ENCODE measurements around the gene PMFBP1.

The PMFBP1 gene

GRCh38 chr16:72202014-72202413 lies 30.1 kb upstream of the PMFBP1 start:
- H3K4me1 ChIP-seq (ENCODE audit: control insufficient read depth, insufficient read depth, low read length), result peaks cover 18% of the 10 kb centered on the region
- no peaks in the 10 kb centered on the region for H3K36me3 ChIP-seq (ENCODE audit: control insufficient read depth, insufficient read depth, low read length)
- no peaks in the 10 kb centered on the region for H3K27me3 ChIP-seq (ENCODE audit: control insufficient read depth, insufficient read depth, low read length)
- H3K9ac ChIP-seq (ENCODE audit: low read length), result no peak overlapping the region
- no peak overlapping the region for H3K4me3 ChIP-seq (ENCODE audit: low read length)
- H3K9me3 ChIP-seq (ENCODE audit: control insufficient read depth, low read length), result no peaks in the 10 kb centered on the region

- H3K9me3 ChIP-seq (ENCODE audit: control insufficient read depth, low read length), result no peaks in the 10 kb centered on the region
- peaks cover 18% of the 10 kb centered on the region for H3K4me1 ChIP-seq (ENCODE audit: control insufficient read depth, insufficient read depth, low read length)
- H3K27me3 ChIP-seq (ENCODE audit: control insufficient read depth, insufficient read depth, low read length), result no peaks in the 10 kb centered on the region
- no peaks in the 10 kb centered on the region for H3K36me3 ChIP-seq (ENCODE audit: control insufficient read depth, insufficient read depth, low read length)
- no peak overlapping the region for H3K9ac ChIP-seq (ENCODE audit: low read length)
- H3K4me3 ChIP-seq (ENCODE audit: low read length), result no peak overlapping the region
Observed at GRCh38 chr16:72201387-72201786, 29.4 kb upstream of the PMFBP1 start.

- no peaks in the 10 kb centered on the region for H3K9me3 ChIP-seq (ENCODE audit: control insufficient read depth, low read length)
- no peak overlapping the region for H3K9ac ChIP-seq (ENCODE audit: low read length)
Observed at GRCh38 chr16:72199761-72200337, 27.9 kb upstream of the PMFBP1 start.

GRCh38 chr16:72198771-72199201 lies 26.8 kb upstream of the PMFBP1 start:
- Histone ChIP-seq H3K4me1 (ENCODE audit: control insufficient read depth, insufficient read depth, low read length) (peaks cover 16% of the 10 kb centered on the region), H3K27me3 (ENCODE audit: control insufficient read depth, insufficient read depth, low read length) (no peaks in the 10 kb centered on the region), H3K36me3 (ENCODE audit: control insufficient read depth, insufficient read depth, low read length) (no peaks in the 10 kb centered on the region), H3K9ac (ENCODE audit: low read length) (no peak overlapping the region), H3K4me3 (ENCODE audit: low read length) (no peak overlapping the region), H3K9me3 (ENCODE audit: control insufficient read depth, low read length) (no peaks in the 10 kb centered on the region)

More at GRCh38 chr16:72199761-72200337, 27.9 kb upstream of the PMFBP1 start:
- H3K4me3 ChIP-seq (ENCODE audit: low read length), result no peak overlapping the region
- H3K36me3 ChIP-seq (ENCODE audit: control insufficient read depth, insufficient read depth, low read length), result no peaks in the 10 kb centered on the region
- H3K27me3 ChIP-seq (ENCODE audit: control insufficient read depth, insufficient read depth, low read length), result no peaks in the 10 kb centered on the region
- H3K4me1 ChIP-seq (ENCODE audit: control insufficient read depth, insufficient read depth, low read length), result peaks cover 18% of the 10 kb centered on the region

GRCh38 chr16:72198021-72198711 lies 26.2 kb upstream of the PMFBP1 start:
- peaks cover 10% of the 10 kb centered on the region for H3K4me1 ChIP-seq (ENCODE audit: control insufficient read depth, insufficient read depth, low read length)
- no peak overlapping the region for H3K9ac ChIP-seq (ENCODE audit: low read length)
- H3K27me3 ChIP-seq (ENCODE audit: control insufficient read depth, insufficient read depth, low read length), result no peaks in the 10 kb centered on the region
- no peak overlapping the region for H3K4me3 ChIP-seq (ENCODE audit: low read length)
- H3K36me3 ChIP-seq (ENCODE audit: control insufficient read depth, insufficient read depth, low read length), result no peaks in the 10 kb centered on the region
- H3K9me3 ChIP-seq (ENCODE audit: control insufficient read depth, low read length), result no peaks in the 10 kb centered on the region

- H3K4me3 ChIP-seq (ENCODE audit: low read length), result no peak overlapping the region
- H3K4me1 ChIP-seq (ENCODE audit: control insufficient read depth, insufficient read depth, low read length), result peaks cover 4% of the 10 kb centered on the region
- no peaks in the 10 kb centered on the region for H3K9me3 ChIP-seq (ENCODE audit: control insufficient read depth, low read length)
- H3K36me3 ChIP-seq (ENCODE audit: control insufficient read depth, insufficient read depth, low read length), result no peaks in the 10 kb centered on the region
- no peak overlapping the region for H3K9ac ChIP-seq (ENCODE audit: low read length)
- no peaks in the 10 kb centered on the region for H3K27me3 ChIP-seq (ENCODE audit: control insufficient read depth, insufficient read depth, low read length)
Observed at GRCh38 chr16:72197545-72197944, 25.6 kb upstream of the PMFBP1 start.

GRCh38 chr16:72195609-72196008 lies 23.7 kb upstream of the PMFBP1 start:
- Histone ChIP-seq H3K36me3 (ENCODE audit: control insufficient read depth, insufficient read depth, low read length) (no peaks in the 10 kb centered on the region), H3K9ac (ENCODE audit: low read length) (no peak overlapping the region), H3K4me3 (ENCODE audit: low read length) (no peak overlapping the region), H3K9me3 (ENCODE audit: control insufficient read depth, low read length) (no peaks in the 10 kb centered on the region), H3K4me1 (ENCODE audit: control insufficient read depth, insufficient read depth, low read length) (no peaks in the 10 kb centered on the region), H3K27me3 (ENCODE audit: control insufficient read depth, insufficient read depth, low read length) (no peaks in the 10 kb centered on the region)

- Histone ChIP-seq H3K4me1 (ENCODE audit: control insufficient read depth, insufficient read depth, low read length) (no peaks in the 10 kb centered on the region), H3K36me3 (ENCODE audit: control insufficient read depth, insufficient read depth, low read length) (no peaks in the 10 kb centered on the region), H3K4me3 (ENCODE audit: low read length) (no peak overlapping the region)
Observed at GRCh38 chr16:72191551-72191950, 19.6 kb upstream of the PMFBP1 start.

GRCh38 chr16:72189865-72190371 lies 18.0 kb upstream of the PMFBP1 start:
- no peaks in the 10 kb centered on the region for H3K9me3 ChIP-seq (ENCODE audit: control insufficient read depth, low read length)
- H3K4me3 ChIP-seq (ENCODE audit: low read length), result no peak overlapping the region
- no peaks in the 10 kb centered on the region for H3K36me3 ChIP-seq (ENCODE audit: control insufficient read depth, insufficient read depth, low read length)
- H3K9ac ChIP-seq (ENCODE audit: low read length), result no peak overlapping the region
- no peaks in the 10 kb centered on the region for H3K4me1 ChIP-seq (ENCODE audit: control insufficient read depth, insufficient read depth, low read length)
- H3K27me3 ChIP-seq (ENCODE audit: control insufficient read depth, insufficient read depth, low read length), result no peaks in the 10 kb centered on the region

More at GRCh38 chr16:72191551-72191950, 19.6 kb upstream of the PMFBP1 start:
- H3K9me3 ChIP-seq (ENCODE audit: control insufficient read depth, low read length), result no peaks in the 10 kb centered on the region
- H3K27me3 ChIP-seq (ENCODE audit: control insufficient read depth, insufficient read depth, low read length), result no peaks in the 10 kb centered on the region
- no peak overlapping the region for H3K9ac ChIP-seq (ENCODE audit: low read length)

- H3K4me3 ChIP-seq (ENCODE audit: low read length), result no peak overlapping the region
- no peak overlapping the region for H3K9ac ChIP-seq (ENCODE audit: low read length)
- no peaks in the 10 kb centered on the region for H3K27me3 ChIP-seq (ENCODE audit: control insufficient read depth, insufficient read depth, low read length)
- H3K4me1 ChIP-seq (ENCODE audit: control insufficient read depth, insufficient read depth, low read length), result no peaks in the 10 kb centered on the region
- no peaks in the 10 kb centered on the region for H3K36me3 ChIP-seq (ENCODE audit: control insufficient read depth, insufficient read depth, low read length)
- H3K9me3 ChIP-seq (ENCODE audit: control insufficient read depth, low read length), result no peaks in the 10 kb centered on the region
Observed at GRCh38 chr16:72188541-72188940, 16.6 kb upstream of the PMFBP1 start.

- Histone ChIP-seq H3K9me3 (ENCODE audit: control insufficient read depth, low read length) (no peaks in the 10 kb centered on the region), H3K4me3 (ENCODE audit: low read length) (no peak overlapping the region), H3K27me3 (ENCODE audit: control insufficient read depth, insufficient read depth, low read length) (no peaks in the 10 kb centered on the region), H3K4me1 (ENCODE audit: control insufficient read depth, insufficient read depth, low read length) (no peaks in the 10 kb centered on the region), H3K9ac (ENCODE audit: low read length) (no peak overlapping the region), H3K36me3 (ENCODE audit: control insufficient read depth, insufficient read depth, low read length) (no peaks in the 10 kb centered on the region)
Observed at GRCh38 chr16:72187551-72187950, 15.6 kb upstream of the PMFBP1 start.

GRCh38 chr16:72182976-72183375 lies 11.0 kb upstream of the PMFBP1 start:
- no peaks in the 10 kb centered on the region for H3K36me3 ChIP-seq (ENCODE audit: control insufficient read depth, insufficient read depth, low read length)
- no peaks in the 10 kb centered on the region for H3K27me3 ChIP-seq (ENCODE audit: control insufficient read depth, insufficient read depth, low read length)
- no peaks in the 10 kb centered on the region for H3K4me1 ChIP-seq (ENCODE audit: control insufficient read depth, insufficient read depth, low read length)

More at GRCh38 chr16:72182976-72183375, 11.0 kb upstream of the PMFBP1 start:
- Histone ChIP-seq H3K4me3 (ENCODE audit: low read length) (no peak overlapping the region), H3K9me3 (ENCODE audit: control insufficient read depth, low read length) (no peaks in the 10 kb centered on the region), H3K9ac (ENCODE audit: low read length) (no peak overlapping the region)

Data from mucosa of stomach (tissue), 1 donor.